ENCODE results near the gene HMGB4.
A peak's percentile ranks its signal among the peaks of the same experiment; 100 is the strongest.

HMGB4 gene

GRCh38 chr1:33863779-33864178 lies at the start of gene HMGB4:
HMGB4 (plus strand) TSS chr1:33864079; CDS start chr1:33864192, 113 bp downstream.
- DNase-seq: no peak

GRCh38 chr1:33814166-33814565 lies 49.7 kb upstream of the HMGB4 start:
- no peak for DNase-seq

- no peak for DNase-seq
Measured at GRCh38 chr1:33815061-33815460, 48.8 kb upstream of the HMGB4 start.

- peak; percentile 93 for DNase-seq
Measured at GRCh38 chr1:33818071-33818470, 45.8 kb upstream of the HMGB4 start.

GRCh38 chr1:33819290-33819912 lies 44.5 kb upstream of the HMGB4 start:
- no peak for DNase-seq

- DNase-seq: no peak
Measured at GRCh38 chr1:33819913-33820311, 44.0 kb upstream of the HMGB4 start.

GRCh38 chr1:33820804-33821203 lies 43.1 kb upstream of the HMGB4 start:
- DNase-seq: no peak

GRCh38 chr1:33821291-33821690 lies 42.6 kb upstream of the HMGB4 start:
- no peak for DNase-seq

GRCh38 chr1:33822396-33822795 lies 41.5 kb upstream of the HMGB4 start:
- DNase-seq: no peak

- no peak for DNase-seq
Measured at GRCh38 chr1:33823401-33823800, 40.5 kb upstream of the HMGB4 start.

- no peak for DNase-seq
Measured at GRCh38 chr1:33823830-33824229, 40.0 kb upstream of the HMGB4 start.

- no peak for DNase-seq
Measured at GRCh38 chr1:33824321-33824720, 39.6 kb upstream of the HMGB4 start.

GRCh38 chr1:33824971-33825370 lies 38.9 kb upstream of the HMGB4 start:
- DNase-seq: no peak

GRCh38 chr1:33825506-33825905 lies 38.4 kb upstream of the HMGB4 start:
- no peak for DNase-seq

GRCh38 chr1:33826311-33826710 lies 37.6 kb upstream of the HMGB4 start:
- DNase-seq: no peak

- no peak for DNase-seq
Measured at GRCh38 chr1:33826711-33827110, 37.2 kb upstream of the HMGB4 start.

- DNase-seq: no peak
Measured at GRCh38 chr1:33828059-33828458, 35.8 kb upstream of the HMGB4 start.

- no peak for DNase-seq
Measured at GRCh38 chr1:33828654-33829053, 35.2 kb upstream of the HMGB4 start.

GRCh38 chr1:33836911-33837310 lies 27.0 kb upstream of the HMGB4 start:
- no peak for DNase-seq

GRCh38 chr1:33837635-33838034 lies 26.2 kb upstream of the HMGB4 start:
- DNase-seq: no peak

GRCh38 chr1:33841494-33841893 lies 22.4 kb upstream of the HMGB4 start:
- no peak for DNase-seq

- DNase-seq: no peak
Measured at GRCh38 chr1:33842348-33842747, 21.5 kb upstream of the HMGB4 start.

GRCh38 chr1:33844166-33844565 lies 19.7 kb upstream of the HMGB4 start:
- no peak for DNase-seq

- DNase-seq: no peak
Measured at GRCh38 chr1:33846861-33847260, 17.0 kb upstream of the HMGB4 start.

GRCh38 chr1:33848205-33848937 lies 15.5 kb upstream of the HMGB4 start:
- DNase-seq: no peak
